Liver (tissue), 9 donors: ENCODE data around the gene DDX41. TPM values are rescaled to one million over a fixed set of nuclear protein-coding genes. Genes with fewer than 3 reads are reported as not detected.

Experiments
- DNase-seq: peaks from one replicate; pipeline ENCODE4 v3.0.0-alpha.2; 2017; ENCODE audit warnings: low spot score
- H3K27ac ChIP-seq, 2 donors: one replicate each; pipeline ENCODE4 v1.7.0; 2013; ENCODE audit warnings: inconsistent platforms in 2 of 2, low read length in 2 of 2, control low read depth in 1 of 2, low read depth in 1 of 2, mild to moderate bottlenecking in 1 of 2
- H3K27me3 ChIP-seq, 4 donors: one replicate each; pipeline versions ENCODE4 v1.6.1 to v1.7.0; 2013; ENCODE audit warnings: low read length in 3 of 4, inconsistent platforms in 1 of 4, mild to moderate bottlenecking in 1 of 4, moderate library complexity in 1 of 4; ENCODE audit not compliant: control insufficient read depth in 4 of 4, insufficient read depth in 4 of 4
- H3K36me3 ChIP-seq, 4 donors: one replicate each; pipeline versions ENCODE4 v1.6.1 to v1.7.0; 2013; ENCODE audit warnings: low read length in 3 of 4, mild to moderate bottlenecking in 3 of 4, low read depth in 1 of 4, moderate library complexity in 1 of 4; ENCODE audit not compliant: control insufficient read depth in 4 of 4, insufficient read depth in 3 of 4
- H3K4me1 ChIP-seq, 4 donors: one replicate each; pipeline versions ENCODE4 v1.6.1 to v1.7.0; 2013; ENCODE audit warnings: low read length in 3 of 4, mild to moderate bottlenecking in 3 of 4, moderate library complexity in 1 of 4; ENCODE audit not compliant: control insufficient read depth in 4 of 4, insufficient read depth in 4 of 4
- H3K4me3 ChIP-seq, 3 donors: one replicate each; pipeline versions ENCODE4 v1.6.1 to v1.7.0; 2013; ENCODE audit warnings: low read length in 3 of 3, control low read depth in 1 of 3, low read depth in 1 of 3, mild to moderate bottlenecking in 1 of 3
- H3K9ac ChIP-seq, 2 donors: one replicate each; pipeline ENCODE4 v1.7.0; 2013; ENCODE audit warnings: low read length in 2 of 2, mild to moderate bottlenecking in 2 of 2, moderate library complexity in 2 of 2, control low read depth in 1 of 2, low read depth in 1 of 2
- H3K9me3 ChIP-seq, 4 donors: one replicate each; pipeline versions ENCODE4 v1.6.1 to v1.7.0; 2013; ENCODE audit warnings: low read length in 3 of 4; ENCODE audit not compliant: control insufficient read depth in 4 of 4
- FOXA2 ChIP-seq: IDR thresholded peaks from 2 replicates; pipeline ENCODE4 v1.6.1; 2016; ENCODE audit warnings: antibody characterized with exemption
- HNF4A ChIP-seq, 2 donors: conservative IDR thresholded peaks; 2 replicates each; pipeline ENCODE4 v1.6.1; 2016; ENCODE audit warnings: antibody characterized with exemption in 2 of 2, mild to moderate bottlenecking in 2 of 2
- HNF4G ChIP-seq: IDR thresholded peaks from 2 replicates; pipeline ENCODE4 v1.6.1; 2016; ENCODE audit warnings: antibody characterized with exemption
- RAD21 ChIP-seq, 2 donors: IDR thresholded peaks; 2 replicates each; pipeline ENCODE4 v1.6.1; 2016; ENCODE audit warnings: antibody characterized with exemption in 2 of 2, mild to moderate bottlenecking in 2 of 2
- RXRA ChIP-seq, 2 donors: IDR thresholded peaks; 2 replicates each; pipeline ENCODE4 v1.6.1; 2017 to 2018; ENCODE audit warnings: antibody characterized with exemption in 2 of 2, mild to moderate bottlenecking in 1 of 2
- WGBS: extraction: QIAGEN DNeasy Blood & Tissue Kit; methylation state at CpG from one replicate; pipeline ENCODE4 v1.1.7; 2013; 5-methylcytosine and 5-hydroxymethylcytosine counted together
- polyA plus RNA-seq, 2 donors: library from polyadenylated mRNA; stranded (reverse) in 1 of 2; unstranded in 1 of 2; fragments of 200-250 nt in 1 of 2; fragments of >200 nt in 1 of 2; fragmentation: Nextera tagmentation in 1 of 2; extraction: Ambion mirVana in 1 of 2; gene quantifications; one replicate each; pipeline versions ENCODE4 v1.2.1 to v1.2.3, GENCODE V29; 2013 to 2015
- total RNA-seq, 2 donors: library from RNA; depleted of rRNA; stranded (reverse); fragments of >200 nt; gene quantifications; one replicate each; pipeline ENCODE4 v1.2.3, GENCODE V29; 2014
- TF ChIP-seq, protein P1 (sequence below): IDR thresholded peaks from 2 replicates; pipeline ENCODE4 v1.6.1; 2016; ENCODE audit warnings: antibody characterized with exemption, mild to moderate bottlenecking
- TF ChIP-seq, protein P2 (sequence below): IDR thresholded peaks from 2 replicates; pipeline ENCODE4 v1.6.1; 2016; ENCODE audit warnings: antibody characterized with exemption
- TF ChIP-seq, protein P3 (sequence below): fragments of 150-350 bp; IDR thresholded peaks from 2 replicates; pipeline ENCODE4 v1.5.1; 2017; ENCODE audit warnings: improper control_type of control experiment, low read depth, low read length; ENCODE audit not compliant: missing input control
- donor health status: healthy.
- donor health status: healthy.
- donor health status: healthy.
- donor health status: healthy.
- donor health status: healthy.

Gene DDX41
- total and polyA plus RNA-seq, 4 donors = 20.4 to 58.5 (median 45.6) TPM

DNA sequence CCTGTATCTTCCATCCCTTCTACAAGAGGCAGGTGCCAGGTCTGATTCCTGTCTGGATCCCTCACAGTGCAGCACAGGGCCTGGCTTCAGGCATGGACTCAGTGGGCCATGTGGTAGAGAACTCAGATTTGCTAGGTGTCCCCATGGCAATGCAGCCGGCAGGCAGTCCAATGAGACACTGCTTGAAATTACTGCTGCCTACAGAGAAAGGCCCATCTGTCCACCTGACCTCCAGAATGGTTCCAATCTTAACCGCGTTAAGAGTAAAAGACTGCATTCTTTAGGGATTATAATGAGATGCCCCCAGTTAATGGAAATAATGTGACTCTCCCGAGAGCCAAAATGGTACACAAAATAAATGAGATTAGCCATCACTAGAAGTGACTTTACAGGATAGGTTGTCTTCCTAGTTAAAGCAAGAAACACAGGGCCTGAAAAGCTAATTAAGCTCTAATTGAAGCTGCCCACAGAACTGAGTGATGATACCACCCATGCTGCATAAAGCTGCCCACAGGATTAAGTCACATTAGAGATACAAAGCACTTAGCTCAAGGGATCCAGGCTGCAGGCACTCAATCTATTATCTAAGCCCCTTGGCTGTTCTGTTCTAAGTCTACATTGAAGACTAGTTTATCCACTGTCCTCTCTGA, 26.2 kb upstream of the DDX41 start (continued):
- TF ChIP-seq, protein P1, sequence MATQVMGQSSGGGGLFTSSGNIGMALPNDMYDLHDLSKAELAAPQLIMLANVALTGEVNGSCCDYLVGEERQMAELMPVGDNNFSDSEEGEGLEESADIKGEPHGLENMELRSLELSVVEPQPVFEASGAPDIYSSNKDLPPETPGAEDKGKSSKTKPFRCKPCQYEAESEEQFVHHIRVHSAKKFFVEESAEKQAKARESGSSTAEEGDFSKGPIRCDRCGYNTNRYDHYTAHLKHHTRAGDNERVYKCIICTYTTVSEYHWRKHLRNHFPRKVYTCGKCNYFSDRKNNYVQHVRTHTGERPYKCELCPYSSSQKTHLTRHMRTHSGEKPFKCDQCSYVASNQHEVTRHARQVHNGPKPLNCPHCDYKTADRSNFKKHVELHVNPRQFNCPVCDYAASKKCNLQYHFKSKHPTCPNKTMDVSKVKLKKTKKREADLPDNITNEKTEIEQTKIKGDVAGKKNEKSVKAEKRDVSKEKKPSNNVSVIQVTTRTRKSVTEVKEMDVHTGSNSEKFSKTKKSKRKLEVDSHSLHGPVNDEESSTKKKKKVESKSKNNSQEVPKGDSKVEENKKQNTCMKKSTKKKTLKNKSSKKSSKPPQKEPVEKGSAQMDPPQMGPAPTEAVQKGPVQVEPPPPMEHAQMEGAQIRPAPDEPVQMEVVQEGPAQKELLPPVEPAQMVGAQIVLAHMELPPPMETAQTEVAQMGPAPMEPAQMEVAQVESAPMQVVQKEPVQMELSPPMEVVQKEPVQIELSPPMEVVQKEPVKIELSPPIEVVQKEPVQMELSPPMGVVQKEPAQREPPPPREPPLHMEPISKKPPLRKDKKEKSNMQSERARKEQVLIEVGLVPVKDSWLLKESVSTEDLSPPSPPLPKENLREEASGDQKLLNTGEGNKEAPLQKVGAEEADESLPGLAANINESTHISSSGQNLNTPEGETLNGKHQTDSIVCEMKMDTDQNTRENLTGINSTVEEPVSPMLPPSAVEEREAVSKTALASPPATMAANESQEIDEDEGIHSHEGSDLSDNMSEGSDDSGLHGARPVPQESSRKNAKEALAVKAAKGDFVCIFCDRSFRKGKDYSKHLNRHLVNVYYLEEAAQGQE = no peak
- no peak for TF ChIP-seq RAD21 (IDR thresholded peaks at IDR 0.05)
- TF ChIP-seq RXRA (IDR thresholded peaks at IDR 0.05) = no peak

DNA sequence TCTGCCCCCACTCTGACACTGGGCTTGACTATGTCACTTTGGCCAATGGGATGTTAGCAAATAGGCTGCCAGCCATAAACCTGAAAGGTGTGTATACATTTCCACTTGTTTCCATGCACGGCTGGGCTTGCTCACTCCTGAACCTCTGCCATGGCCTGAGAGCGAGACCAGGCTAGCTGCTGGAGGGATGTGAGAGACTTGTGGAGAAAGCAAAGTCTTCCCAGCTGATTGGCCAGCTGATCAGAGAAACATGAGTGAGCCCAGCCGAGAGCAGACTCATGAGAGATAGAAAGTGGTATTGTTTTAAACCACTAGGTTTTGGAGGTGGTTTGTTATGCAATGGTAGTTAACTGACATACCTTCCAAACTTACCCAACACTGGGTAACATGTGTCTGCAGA, 23.7 kb upstream of the DDX41 start:
- Histone ChIP-seq H3K9ac (no peak overlapping the region), H3K36me3 (peaks cover 9 to 19% (median 17%) of the 10 kb centered on the region in 4 donors), H3K4me3 (no peak overlapping the region), H3K9me3 (no peaks in the 10 kb centered on the region), H3K4me1 (peaks cover 0 to 5% (median 3%) of the 10 kb centered on the region in 4 donors), H3K27ac (no peak overlapping the region), H3K27me3 (no peaks in the 10 kb centered on the region)
- TF ChIP-seq HNF4G = no peak
- TF ChIP-seq, protein P2, sequence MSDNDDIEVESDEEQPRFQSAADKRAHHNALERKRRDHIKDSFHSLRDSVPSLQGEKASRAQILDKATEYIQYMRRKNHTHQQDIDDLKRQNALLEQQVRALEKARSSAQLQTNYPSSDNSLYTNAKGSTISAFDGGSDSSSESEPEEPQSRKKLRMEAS = no peak
- no peak for TF ChIP-seq FOXA2
- WGBS = 86% methylated on average over 3 of the region's 3 CpGs
- DNase-seq = no peak

DNA sequence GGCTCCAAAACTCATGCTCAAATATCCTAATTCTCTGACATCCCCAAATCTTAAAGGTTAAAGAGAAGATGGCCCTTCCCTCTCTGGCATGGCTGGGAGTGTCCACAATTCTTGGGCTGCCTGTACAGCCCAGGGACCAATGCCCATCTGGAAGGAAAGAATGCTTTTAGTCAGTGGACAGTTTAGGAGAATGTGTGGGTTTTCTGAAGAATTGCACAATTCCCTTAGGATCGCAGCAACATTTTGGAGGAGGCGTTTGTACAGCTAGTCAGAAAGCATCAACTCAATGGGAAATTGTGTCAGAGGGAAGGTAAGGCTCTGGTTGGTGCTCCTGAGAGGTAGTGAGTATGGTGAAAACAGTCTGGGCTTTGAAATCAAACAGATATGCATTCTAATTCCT, 22.6 kb upstream of the DDX41 start:
- Histone ChIP-seq H3K4me1 (peaks cover 2 to 16% (median 9%) of the 10 kb centered on the region in 4 donors), H3K36me3 (peaks cover 9 to 19% (median 17%) of the 10 kb centered on the region in 4 donors), H3K9me3 (no peaks in the 10 kb centered on the region), H3K9ac (no peak overlapping the region), H3K27me3 (no peaks in the 10 kb centered on the region), H3K27ac (no peak overlapping the region), H3K4me3 (no peak overlapping the region)
- no peak for DNase-seq
- TF ChIP-seq RXRA (IDR thresholded peaks at IDR 0.05) = no peak
- TF ChIP-seq, protein P1 = no peak
- no peak for TF ChIP-seq HNF4A (conservative IDR thresholded peaks at IDR 0.05)
- TF ChIP-seq, protein P3, sequence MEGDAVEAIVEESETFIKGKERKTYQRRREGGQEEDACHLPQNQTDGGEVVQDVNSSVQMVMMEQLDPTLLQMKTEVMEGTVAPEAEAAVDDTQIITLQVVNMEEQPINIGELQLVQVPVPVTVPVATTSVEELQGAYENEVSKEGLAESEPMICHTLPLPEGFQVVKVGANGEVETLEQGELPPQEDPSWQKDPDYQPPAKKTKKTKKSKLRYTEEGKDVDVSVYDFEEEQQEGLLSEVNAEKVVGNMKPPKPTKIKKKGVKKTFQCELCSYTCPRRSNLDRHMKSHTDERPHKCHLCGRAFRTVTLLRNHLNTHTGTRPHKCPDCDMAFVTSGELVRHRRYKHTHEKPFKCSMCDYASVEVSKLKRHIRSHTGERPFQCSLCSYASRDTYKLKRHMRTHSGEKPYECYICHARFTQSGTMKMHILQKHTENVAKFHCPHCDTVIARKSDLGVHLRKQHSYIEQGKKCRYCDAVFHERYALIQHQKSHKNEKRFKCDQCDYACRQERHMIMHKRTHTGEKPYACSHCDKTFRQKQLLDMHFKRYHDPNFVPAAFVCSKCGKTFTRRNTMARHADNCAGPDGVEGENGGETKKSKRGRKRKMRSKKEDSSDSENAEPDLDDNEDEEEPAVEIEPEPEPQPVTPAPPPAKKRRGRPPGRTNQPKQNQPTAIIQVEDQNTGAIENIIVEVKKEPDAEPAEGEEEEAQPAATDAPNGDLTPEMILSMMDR = no peak
- no peak for TF ChIP-seq RAD21 (IDR thresholded peaks at IDR 0.05)
- WGBS = 86% methylated on average over 2 of the region's 2 CpGs
